GM23248 (cell line): ENCODE results near the gene FER.
"Not testable (repeated sequence)": the region's sequence is repeated elsewhere in the genome, so short reads cannot be mapped to it uniquely, and the experiment has no call there.

Source experiments
- EZH2 ChIP-seq: fragments of 200-600 bp; sonication (generic); IDR thresholded peaks from 2 replicates; pipeline ENCODE4 v1.6.1; 2018; ENCODE audit warnings: antibody characterized with exemption, mild to moderate bottlenecking; ENCODE audit not compliant: insufficient read depth, poor library complexity, severe bottlenecking
- EZH2phosphoT487 ChIP-seq: fragments of 200-600 bp; sonication (generic); IDR thresholded peaks from 2 replicates; pipeline ENCODE4 v1.6.1; 2018; ENCODE audit warnings: antibody characterized with exemption, moderate library complexity, mild to moderate bottlenecking, low read depth; ENCODE audit not compliant: insufficient read depth

- not testable (repeated sequence) for TF ChIP-seq EZH2, EZH2phosphoT487
These were observed 19.2 kb downstream of the FER start for GRCh38 chr5:108766916-108767315.
